Measurements from ENCODE around the gene FGFR2. TPM values are rescaled to one million over a fixed set of nuclear protein-coding genes. Genes with fewer than 3 reads are reported as not detected.

FGFR2 gene
- total RNA-seq, 1 donor from 2014 or later, result 204 TPM

DNA sequence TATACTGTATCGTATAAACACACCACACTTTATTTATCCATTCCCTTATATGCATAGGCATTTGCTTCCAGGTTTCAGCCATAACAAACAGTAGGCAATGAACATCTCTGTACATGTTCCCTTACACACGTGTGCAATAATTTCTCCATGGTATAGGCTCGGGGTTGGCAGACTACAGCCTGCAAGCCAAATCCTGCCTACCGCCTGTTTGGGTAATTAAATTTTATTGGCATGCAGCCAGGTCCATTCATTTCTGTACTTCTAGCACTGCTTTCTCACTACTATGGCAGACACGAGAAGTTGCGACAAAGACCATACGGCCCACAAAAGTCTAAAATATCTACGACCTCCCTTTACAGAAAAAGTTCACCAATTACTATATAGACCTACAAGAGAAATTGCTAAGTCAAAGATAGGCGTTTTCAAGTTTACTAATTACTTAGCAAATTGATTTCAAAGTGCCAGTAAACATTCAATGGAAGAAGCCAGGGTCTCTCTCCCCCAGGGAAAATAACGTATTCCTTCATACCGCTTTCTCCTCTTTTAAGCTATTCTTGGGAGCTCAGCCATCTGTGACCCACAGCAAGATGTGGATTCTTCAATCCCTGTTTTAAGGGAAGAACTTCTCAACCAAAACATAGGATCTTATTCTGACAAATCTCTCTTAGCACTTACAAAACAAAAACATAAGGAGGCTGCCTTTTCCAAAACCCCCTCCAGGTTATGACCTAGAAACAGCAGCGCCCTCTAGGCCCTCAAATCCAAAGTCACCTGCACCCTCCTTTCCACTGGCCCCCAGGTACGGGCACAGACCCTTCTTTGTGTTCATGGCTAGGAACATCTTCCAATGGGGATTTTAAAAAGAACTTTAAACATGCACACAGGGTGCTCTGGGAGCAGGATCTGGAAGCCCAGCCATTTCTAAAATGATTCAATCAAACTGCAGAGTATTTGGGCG is 100.5 kb downstream of the FGFR2 start:
- no peak for DNase-seq (ENCODE audit: low spot score)

DNA sequence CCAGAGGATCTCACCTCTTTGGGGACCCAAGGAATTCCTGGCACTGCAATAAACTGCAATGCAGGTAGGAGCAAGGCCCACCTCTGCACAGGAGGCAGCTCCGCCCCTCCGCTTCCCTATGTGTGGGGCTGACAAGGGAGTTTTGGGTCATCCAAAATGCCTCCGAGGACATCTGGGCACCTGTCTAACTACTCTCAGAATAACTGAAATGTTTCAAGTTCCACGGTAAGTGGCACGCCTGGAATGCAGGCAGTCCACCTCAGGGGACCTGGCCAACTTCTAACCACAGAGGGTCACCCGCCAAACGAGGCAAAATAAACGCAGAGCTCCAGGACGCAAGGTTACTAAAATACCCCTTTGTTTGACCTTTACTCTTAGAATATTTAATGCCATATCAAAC is 102.5 kb downstream of the FGFR2 start:
- DNase-seq (ENCODE audit: low spot score), result no peak

DNA sequence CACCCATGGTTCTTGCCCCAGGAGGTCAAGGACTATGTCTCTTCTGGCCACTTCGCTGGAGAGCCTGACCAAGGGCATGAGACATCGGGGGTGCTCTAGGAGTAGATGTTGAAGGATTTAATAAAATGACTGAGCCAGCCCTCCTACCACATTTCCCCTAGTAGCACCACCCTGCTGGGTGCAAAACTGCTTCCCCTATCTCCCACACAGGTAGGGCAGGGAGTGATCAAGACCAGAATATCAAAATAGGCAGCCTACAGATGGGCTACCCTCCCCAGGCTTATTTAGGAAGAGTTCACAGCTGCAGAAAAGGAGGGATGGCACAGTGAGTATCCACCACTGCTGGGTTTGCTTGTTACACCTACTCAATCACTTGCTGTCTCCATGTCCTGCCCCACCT is 103.9 kb downstream of the FGFR2 start:
- DNase-seq (ENCODE audit: low spot score), result no peak

DNA sequence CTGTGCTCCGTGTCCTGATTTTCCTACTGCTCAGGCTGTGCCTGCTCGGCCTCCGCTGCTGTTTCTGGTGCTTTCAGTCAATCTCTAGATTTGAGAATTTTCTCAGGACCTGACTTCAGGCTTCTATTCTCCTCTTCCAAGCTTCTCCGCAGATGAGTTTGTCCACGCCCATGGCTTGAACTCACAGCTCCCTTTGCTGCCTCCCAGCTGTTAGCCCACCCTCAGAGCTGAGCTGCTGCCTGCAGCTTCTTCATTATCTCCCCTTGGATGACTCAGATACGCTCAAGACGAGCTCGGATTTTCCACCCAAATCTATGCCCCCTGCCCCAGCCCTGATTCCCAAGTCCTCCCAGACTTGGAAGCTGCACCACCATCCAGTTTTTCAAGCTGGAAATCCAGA is 104.7 kb downstream of the FGFR2 start:
- DNase-seq (ENCODE audit: low spot score), result peak; percentile 87

DNA sequence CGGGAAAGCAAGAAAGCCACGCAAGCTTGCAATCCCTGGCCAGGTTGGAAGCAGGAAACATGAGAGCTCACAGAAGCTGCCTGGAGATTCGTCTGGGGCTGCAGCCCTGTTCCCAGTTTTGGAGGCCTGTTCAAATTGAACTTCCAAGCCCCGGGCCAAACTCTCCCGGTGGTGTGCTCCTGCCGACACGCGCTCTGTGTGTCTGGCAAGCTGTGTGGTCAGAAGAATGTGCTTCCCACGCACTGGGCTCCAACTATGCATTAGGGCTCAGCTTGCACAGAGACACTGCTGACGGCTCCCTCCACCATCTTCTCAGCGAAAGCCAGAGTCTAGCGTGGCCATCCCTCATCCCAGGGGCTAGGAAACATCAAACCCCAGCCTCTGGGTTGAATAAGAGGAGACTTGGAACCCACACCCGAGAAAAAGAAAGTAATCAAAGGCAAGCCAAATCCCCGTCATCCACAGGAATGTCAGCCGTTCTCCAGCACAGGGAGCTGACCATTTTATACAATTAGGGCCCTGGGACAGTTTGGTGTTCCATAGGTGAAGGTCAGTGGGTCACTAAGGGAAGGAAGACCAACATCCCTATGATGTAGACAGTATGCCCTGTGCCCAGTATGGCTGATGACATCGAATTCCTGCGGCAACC is 107.2 kb downstream of the FGFR2 start:
- peak; percentile 58 for DNase-seq (ENCODE audit: low spot score)

DNA sequence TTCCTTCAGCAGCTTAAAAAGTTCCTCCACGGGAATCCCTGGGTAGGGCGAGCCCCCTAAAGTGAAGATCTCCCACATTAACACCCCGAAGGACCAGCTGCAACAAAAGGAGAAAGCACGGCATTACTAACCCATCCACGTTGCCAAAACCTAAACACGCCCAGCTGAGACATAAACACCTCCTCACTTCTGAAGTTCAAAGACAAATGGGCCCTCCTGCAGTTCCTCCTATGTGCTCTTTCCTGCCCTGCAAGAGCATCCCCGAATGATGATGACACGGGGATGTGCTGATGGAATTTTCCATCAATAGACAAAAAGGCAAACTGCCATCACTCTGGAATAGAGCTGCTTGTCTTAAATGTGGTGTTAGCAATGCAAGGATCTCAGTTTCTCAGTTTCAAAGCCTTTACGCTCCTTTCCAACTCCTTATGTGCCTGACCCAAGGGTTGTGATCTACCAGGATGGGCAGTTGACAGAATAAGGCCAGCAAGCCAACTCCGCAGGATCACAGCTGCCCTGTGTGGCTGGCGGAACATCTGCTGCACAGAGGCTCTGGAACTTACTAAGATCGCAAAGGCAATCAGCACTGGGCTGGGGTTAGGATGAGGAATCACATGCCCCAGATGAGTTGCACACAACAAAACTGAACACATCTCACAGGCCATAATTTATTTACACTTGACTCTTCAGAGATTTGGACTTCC is 112.7 kb downstream of the FGFR2 start:
- peak; percentile 68 for DNase-seq (ENCODE audit: low spot score)

DNA sequence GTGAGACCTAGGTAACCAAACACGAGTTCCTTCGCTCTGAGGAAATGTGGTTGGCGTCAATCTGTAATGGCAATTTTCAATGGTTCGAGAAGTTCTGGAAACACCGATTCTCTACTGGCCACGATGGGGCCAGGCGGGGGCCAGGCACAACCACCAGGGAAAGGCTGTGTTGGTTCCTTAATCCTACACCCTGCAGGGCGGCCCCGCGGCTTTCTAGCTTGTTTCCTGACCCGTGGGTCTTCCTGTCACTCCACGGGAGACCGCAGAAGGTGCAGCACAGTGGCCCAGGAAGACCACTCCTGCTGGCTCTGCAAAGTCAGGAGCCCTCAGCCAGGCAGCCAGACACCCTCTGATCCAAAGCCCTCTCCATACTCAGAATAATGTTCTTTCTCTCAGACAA is 113.4 kb downstream of the FGFR2 start:
- no peak for DNase-seq (ENCODE audit: low spot score)

DNA sequence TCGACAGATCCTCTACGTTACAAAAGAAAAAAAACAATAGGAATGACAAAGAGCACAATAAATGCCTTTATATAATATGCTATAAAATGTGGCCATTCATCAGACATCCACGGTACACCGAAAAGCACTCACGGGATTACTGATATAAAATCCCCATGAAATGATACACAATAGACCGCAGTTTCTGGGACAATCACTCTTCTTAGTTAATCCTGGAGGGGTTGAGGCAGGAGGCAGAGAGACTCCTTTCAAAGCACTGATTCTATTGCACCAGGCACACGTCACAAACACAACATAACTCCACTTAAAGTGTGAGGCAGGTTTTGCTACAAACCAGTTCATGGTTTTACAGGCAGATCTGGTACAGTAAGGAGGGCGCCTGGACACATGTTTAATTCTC is 113.8 kb downstream of the FGFR2 start:
- no peak for DNase-seq (ENCODE audit: low spot score)

DNA sequence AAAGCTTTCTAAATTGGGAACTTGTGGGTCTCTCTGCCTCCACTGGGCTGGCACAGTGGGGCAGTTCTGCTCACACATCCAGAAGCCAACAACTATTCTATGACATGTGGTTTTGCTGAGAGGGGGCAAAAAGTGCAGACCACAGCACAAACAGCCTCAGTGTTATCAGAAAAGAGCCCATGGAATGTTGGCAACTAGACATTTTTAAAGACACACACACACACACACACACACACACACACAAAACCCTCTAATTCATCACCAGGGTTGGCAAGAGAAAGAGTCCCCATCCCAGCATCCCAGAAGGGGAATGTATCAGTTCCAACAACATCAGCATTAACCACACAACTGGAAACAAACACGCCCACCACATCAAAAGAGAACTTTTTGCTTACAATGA is 117.1 kb downstream of the FGFR2 start:
- DNase-seq (ENCODE audit: low spot score), result peak; percentile 80

DNA sequence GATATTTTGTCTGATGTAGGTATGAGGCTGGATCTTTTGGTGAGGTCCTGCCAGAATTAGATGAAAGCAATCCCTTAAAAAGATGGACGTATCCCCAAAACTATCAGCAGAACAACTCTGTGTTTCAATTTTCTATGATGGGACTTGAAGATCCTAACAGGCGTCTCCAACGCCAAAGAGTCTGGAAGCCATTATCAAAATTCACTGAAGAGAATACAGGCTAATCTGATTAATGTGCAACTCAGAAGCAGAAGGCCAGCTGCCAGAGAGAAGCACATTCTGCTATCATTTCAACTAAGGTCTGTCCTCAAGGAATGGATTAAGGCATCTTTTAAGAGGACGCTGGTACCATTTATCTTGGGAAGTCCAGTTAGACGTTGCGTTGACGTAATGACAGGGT is 119.7 kb downstream of the FGFR2 start:
- DNase-seq (ENCODE audit: low spot score), result no peak

DNA sequence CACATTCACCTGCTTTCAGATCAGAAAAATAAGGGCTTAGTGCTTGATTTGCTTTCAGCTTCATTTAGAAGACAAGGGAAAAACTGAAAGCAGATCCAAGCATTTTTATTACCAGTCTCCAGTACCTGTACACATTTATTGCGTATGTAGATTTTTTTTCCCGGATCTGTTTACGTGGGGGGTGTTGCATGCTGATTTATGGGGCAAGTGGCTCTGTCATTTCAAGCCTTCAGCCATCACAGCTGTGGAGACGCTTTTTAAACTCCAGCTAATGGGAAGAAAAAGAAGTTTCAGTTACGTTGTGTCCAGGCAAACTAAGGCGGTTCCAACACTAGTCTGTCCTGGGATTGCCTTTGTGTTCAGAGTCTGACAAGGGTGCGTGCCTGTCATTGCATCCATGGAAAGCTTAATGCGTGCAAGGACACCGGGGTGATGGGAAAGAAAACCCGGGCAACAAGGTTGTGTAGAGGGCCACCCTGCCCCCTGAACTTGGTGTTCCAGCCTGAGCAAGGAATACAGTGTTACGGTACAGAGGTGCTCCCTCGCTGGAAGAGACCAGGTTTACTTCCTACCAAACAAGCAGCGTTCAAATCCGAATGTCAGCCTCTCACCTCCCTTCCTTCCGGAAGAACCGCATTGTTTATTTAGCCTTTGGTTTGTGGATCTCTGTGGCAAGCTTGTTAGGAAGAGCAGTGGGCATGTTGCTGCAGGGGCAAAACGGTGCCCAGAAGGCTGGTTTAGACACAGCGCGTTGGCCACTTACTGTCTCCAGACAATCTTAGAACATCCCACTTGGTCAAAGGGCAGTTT is 128.2 kb downstream of the FGFR2 start:
- no peak for DNase-seq (ENCODE audit: low spot score)

DNA sequence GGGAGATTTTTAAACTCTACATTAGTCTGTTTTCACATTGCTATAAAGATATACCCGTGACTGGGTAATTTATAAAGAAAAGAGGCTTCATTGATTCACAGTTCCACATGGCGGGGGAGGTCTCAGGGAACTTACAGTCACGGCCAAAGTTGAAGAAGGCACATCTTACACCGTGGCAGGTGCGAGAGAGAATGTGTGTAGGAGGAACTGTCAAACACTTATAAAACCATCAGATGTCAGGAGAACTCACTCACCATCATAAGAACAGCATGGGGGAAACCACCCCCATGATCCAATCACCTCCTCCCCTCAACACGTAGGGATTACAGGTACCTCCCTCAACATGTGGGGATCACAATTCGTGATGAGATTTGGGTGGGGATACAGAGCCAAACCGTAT is 129.5 kb downstream of the FGFR2 start:
- no peak for DNase-seq (ENCODE audit: low spot score)

DNA sequence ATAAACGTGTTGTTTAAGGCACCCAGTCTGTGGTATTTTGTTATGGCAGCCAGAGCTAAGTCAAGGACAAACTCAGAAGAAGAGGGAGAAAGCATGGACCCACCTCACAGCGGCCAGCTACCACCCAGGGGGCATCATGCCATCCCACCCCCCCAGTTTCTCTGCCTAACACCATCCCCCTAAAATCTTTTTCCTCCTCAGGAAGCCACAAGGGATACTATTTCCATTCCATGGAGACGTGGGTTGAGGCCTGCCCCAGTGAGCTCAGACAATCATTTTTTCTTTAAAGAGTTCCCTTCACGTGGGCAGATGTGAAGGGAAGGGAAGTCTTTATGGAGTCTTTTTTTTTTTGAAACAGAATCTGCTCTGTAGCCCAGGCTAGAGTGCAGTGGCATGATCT is 131.8 kb downstream of the FGFR2 start:
- DNase-seq (ENCODE audit: low spot score), result no peak

DNA sequence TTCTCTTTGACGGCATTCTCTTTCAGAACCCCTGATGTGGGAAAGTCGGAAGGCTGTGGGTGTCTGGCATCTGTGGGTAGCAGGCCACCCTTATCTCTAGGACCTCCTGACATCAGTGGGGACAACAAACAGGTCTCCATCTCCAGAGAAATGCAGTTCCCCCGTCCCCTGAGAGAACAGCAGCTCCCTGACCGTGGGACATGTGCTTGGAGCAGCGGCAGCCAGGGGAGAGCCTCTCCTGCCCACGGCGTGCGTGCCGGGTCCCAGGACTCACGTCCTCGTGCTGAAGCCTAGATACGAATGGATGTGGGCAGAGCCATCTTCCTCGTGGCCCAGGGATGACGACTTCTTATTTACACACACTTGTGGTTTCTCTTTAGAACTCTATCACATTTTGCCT is 133.0 kb downstream of the FGFR2 start:
- no peak for DNase-seq (ENCODE audit: low spot score)

DNA sequence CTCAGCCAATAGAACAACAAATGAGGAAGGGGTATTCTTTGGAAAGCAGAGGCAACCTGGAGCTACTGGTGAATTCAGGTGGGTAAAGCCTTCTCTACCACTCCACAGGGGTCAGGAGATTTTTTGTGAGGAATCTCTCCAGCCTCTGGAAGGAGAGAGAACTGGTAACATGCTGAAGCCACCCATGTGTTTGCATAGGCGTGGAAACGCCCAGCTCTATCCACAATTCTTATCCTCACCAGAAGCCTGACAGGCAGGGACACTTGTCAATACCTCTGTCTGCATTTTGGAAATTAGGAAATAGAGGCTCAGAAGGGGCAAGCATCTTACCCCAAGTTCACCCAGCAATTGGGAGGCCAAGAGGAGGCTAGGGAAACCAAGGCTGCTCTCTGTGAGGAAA is 133.7 kb downstream of the FGFR2 start:
- no peak for DNase-seq (ENCODE audit: low spot score)

DNA sequence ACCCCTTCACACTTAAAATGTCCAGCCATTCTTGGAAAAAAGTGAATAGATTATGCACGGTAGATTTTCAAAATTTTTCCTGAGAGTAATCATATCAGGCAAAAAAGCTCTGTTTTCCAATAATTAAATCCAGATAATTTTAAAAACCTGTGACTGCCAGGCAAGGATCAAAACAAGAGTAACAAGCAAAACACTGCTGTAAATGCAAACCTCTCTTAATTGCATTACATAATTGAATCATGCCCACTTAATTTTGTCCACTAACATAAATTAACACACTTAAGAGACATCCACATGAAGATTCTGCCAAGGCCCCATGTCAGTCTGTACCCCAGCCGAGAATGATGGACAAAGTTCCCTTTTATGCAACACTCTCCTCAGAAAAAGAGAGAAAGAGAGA is 135.3 kb downstream of the FGFR2 start:
- no peak for DNase-seq (ENCODE audit: low spot score)

DNA sequence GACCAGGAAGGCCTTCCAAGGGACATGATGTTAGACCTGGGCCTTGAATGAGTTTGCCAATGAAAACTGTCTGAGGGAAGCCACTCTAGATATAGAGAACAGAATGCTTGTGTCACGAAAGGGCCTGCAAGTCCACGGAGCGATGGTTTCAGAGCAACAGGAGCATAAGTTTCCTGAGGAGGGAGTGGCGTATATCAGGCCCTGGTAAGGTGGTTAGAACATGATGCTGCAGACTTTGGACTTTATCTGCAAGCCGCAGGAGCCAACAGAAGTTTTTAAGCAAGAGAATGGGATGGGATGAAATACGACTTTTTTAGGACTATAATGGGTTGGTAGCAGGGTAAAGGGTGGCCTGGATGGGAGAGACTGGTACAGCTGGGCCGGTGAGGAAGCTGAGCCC is 136.0 kb downstream of the FGFR2 start:
- DNase-seq (ENCODE audit: low spot score), result no peak

DNA sequence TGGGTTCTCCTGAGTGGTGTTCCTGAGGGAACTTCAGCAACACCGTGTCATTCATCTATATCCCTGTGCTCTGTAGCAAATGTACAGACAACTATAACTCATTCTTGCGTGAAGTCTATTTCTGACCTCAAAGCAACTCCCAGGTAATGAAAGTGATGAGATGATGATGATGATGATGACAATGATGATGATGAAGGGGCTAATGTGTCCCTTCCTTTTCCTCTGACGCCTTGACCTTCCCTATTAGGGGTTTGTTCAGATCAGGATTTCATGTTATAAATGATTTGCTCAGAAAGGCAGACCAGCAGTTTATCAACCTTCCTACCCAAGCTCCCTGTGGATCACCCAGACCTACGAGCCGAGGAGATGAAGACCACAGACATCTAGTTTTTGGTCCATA is 136.9 kb downstream of the FGFR2 start:
- no peak for DNase-seq (ENCODE audit: low spot score)

DNA sequence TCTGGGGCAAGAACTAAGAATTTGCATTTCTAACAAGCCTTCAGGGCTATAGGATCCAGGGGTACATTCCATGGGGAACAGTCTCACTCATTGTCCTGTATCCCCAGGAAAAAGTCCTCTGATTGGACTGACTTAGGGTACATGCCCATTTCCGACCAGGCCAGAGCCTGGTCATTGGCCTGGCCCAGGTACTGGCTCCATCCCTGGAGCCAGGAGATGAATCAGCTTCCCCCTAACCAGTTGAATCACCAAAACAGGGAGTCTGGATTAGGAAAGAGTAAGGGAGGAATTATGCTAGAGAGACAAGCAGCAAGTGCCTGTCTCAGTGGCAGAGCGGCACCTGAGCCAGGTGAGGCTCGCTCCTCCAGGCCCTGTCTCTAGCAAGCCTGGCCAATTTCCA is 137.5 kb downstream of the FGFR2 start:
- no peak for DNase-seq (ENCODE audit: low spot score)

DNA sequence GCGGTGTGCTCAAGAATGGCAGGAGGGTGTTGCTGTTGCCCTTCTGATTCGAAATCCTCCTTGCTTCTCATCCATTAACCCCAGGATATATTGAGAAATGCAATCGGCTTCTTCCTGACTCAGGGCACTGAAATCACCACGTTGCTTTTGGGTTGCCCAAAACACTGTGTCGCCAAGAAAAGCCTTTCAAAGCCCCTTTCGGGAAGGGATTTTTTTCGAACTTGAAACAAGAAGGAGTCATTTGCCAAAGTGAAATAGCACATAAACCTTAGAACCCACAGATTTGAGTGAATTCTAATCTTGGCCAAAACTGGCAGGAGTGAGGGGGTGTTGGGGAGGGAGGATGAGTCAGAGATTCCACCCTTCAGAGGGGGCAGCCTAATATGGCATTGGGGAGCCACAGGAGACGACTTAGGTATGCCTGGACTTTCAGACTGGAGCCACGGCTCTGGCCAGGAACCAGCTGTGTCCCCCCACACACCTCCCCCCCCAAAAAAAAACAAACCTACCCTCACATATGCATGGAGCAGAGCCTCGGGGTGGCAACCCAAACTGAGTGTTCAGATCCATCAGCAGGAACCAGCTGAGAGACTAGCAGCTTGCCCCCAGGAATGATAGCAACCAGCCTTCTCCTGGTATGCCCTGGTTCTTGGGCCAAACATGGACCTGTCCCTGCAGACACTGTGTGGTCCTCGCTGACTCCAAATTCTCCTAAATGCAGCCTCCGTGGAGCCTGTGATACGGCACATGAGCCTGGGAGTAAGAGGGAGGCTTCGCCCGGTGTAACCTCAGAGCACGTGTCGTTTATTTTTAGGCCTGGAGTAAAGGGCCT is 138.4 kb downstream of the FGFR2 start:
- DNase-seq (ENCODE audit: low spot score), result peak; percentile 39

DNA sequence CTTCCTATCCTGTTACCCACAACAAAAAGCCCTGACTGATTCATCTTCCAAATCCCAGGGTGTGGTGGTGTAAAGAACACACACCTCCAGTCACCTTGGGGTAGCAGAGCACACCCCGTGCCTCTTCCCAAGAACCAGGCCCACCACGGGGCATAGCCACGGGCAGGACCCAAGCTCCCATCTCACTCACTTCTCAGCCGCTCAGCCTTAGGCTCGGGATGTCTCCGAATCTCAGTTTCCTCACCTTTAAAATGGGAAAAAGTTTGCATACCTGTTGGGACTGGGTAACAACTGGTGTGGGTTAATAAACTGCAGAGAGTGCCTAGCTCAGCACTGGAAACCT is 139.0 kb downstream of the FGFR2 start:
- DNase-seq (ENCODE audit: low spot score), result no peak
